Mononuclear cell (primary cell): ENCODE data around the gene ADAM10. TPM values are rescaled to one million over a fixed set of nuclear protein-coding genes. Genes with fewer than 3 reads are reported as not detected.

Experiments
- H3K27me3 ChIP-seq: 2 replicates; pipeline ENCODE4 v1.6.0; 2011; ENCODE audit warnings: low read length, control low read depth; ENCODE audit not compliant: insufficient read depth
- H3K4me1 ChIP-seq: 2 replicates; pipeline ENCODE4 v1.5.1; 2011; ENCODE audit warnings: mild to moderate bottlenecking, low read length, control low read depth; ENCODE audit not compliant: insufficient read depth
- H3K4me3 ChIP-seq: 2 replicates; pipeline ENCODE4 v1.5.1; 2011; ENCODE audit warnings: mild to moderate bottlenecking, low read length, moderate library complexity
- H3K9me3 ChIP-seq: 2 replicates; pipeline ENCODE4 v1.5.1; 2011; ENCODE audit warnings: low read depth, mild to moderate bottlenecking, control low read depth, low read length
- total RNA-seq: library from RNA; depleted of rRNA; stranded (reverse); fragments of >200 nt; gene quantifications from one replicate; pipeline ENCODE4 v1.2.3, GENCODE V29; 2012

ADAM10 gene
- total RNA-seq, 1 donor: 97.6 TPM

GRCh38 chr15:58684036-58684710 lies 65.3 kb downstream of the ADAM10 start:
- Histone ChIP-seq H3K4me3 (no peak overlapping the region), H3K9me3 (no peaks in the 10 kb centered on the region), H3K27me3 (no peaks in the 10 kb centered on the region), H3K4me1 (peaks cover 2% of the 10 kb centered on the region)

- no peaks in the 10 kb centered on the region for H3K9me3 ChIP-seq
- no peaks in the 10 kb centered on the region for H3K4me1 ChIP-seq
- no peak overlapping the region for H3K4me3 ChIP-seq
- H3K27me3 ChIP-seq: no peaks in the 10 kb centered on the region
Observed at GRCh38 chr15:58682234-58682633, 67.3 kb downstream of the ADAM10 start.

GRCh38 chr15:58678683-58679082 lies 70.8 kb downstream of the ADAM10 start:
- no peaks in the 10 kb centered on the region for H3K4me1 ChIP-seq
- H3K4me3 ChIP-seq: no peak overlapping the region
- H3K9me3 ChIP-seq: no peaks in the 10 kb centered on the region
- no peaks in the 10 kb centered on the region for H3K27me3 ChIP-seq

GRCh38 chr15:58677426-58677825 lies 72.1 kb downstream of the ADAM10 start:
- H3K27me3 ChIP-seq: no peaks in the 10 kb centered on the region
- H3K4me3 ChIP-seq: no peak overlapping the region
- no peaks in the 10 kb centered on the region for H3K4me1 ChIP-seq
- no peaks in the 10 kb centered on the region for H3K9me3 ChIP-seq

- H3K27me3 ChIP-seq: no peaks in the 10 kb centered on the region
- no peak overlapping the region for H3K4me3 ChIP-seq
- no peaks in the 10 kb centered on the region for H3K9me3 ChIP-seq
- no peaks in the 10 kb centered on the region for H3K4me1 ChIP-seq
Observed at GRCh38 chr15:58676766-58677165, 72.7 kb downstream of the ADAM10 start.

GRCh38 chr15:58671186-58671585 lies 78.3 kb downstream of the ADAM10 start:
- H3K4me3 ChIP-seq: no peak overlapping the region
- H3K9me3 ChIP-seq: no peaks in the 10 kb centered on the region

GRCh38 chr15:58669108-58669507 lies 80.4 kb downstream of the ADAM10 start:
- Histone ChIP-seq H3K9me3 (no peaks in the 10 kb centered on the region), H3K4me3 (no peak overlapping the region), H3K4me1 (no peaks in the 10 kb centered on the region), H3K27me3 (no peaks in the 10 kb centered on the region)

More at GRCh38 chr15:58671186-58671585, 78.3 kb downstream of the ADAM10 start:
- Histone ChIP-seq H3K27me3 (no peaks in the 10 kb centered on the region), H3K4me1 (no peaks in the 10 kb centered on the region)

- no peaks in the 10 kb centered on the region for H3K27me3 ChIP-seq
- H3K9me3 ChIP-seq: no peaks in the 10 kb centered on the region
- no peak overlapping the region for H3K4me3 ChIP-seq
- H3K4me1 ChIP-seq: no peaks in the 10 kb centered on the region
Observed at GRCh38 chr15:58666957-58667356, 82.5 kb downstream of the ADAM10 start.

- Histone ChIP-seq H3K27me3 (no peaks in the 10 kb centered on the region), H3K9me3 (no peaks in the 10 kb centered on the region), H3K4me3 (no peak overlapping the region), H3K4me1 (no peaks in the 10 kb centered on the region)
Observed at GRCh38 chr15:58665672-58666071, 83.8 kb downstream of the ADAM10 start.

- no peak overlapping the region for H3K4me3 ChIP-seq
- H3K9me3 ChIP-seq: no peaks in the 10 kb centered on the region
- no peaks in the 10 kb centered on the region for H3K27me3 ChIP-seq
- H3K4me1 ChIP-seq: no peaks in the 10 kb centered on the region
Observed at GRCh38 chr15:58650102-58650501, 99.4 kb downstream of the ADAM10 start.

GRCh38 chr15:58649175-58649574 lies 100.3 kb downstream of the ADAM10 start:
- Histone ChIP-seq H3K27me3 (no peaks in the 10 kb centered on the region), H3K4me1 (no peaks in the 10 kb centered on the region), H3K4me3 (no peak overlapping the region), H3K9me3 (no peaks in the 10 kb centered on the region)

GRCh38 chr15:58643996-58644395 lies 105.5 kb downstream of the ADAM10 start:
- Histone ChIP-seq H3K9me3 (no peaks in the 10 kb centered on the region), H3K27me3 (no peaks in the 10 kb centered on the region)

GRCh38 chr15:58641660-58642059 lies 107.8 kb downstream of the ADAM10 start:
- H3K4me1 ChIP-seq: no peaks in the 10 kb centered on the region
- H3K27me3 ChIP-seq: no peaks in the 10 kb centered on the region
- H3K9me3 ChIP-seq: no peaks in the 10 kb centered on the region
- no peak overlapping the region for H3K4me3 ChIP-seq

More at GRCh38 chr15:58643996-58644395, 105.5 kb downstream of the ADAM10 start:
- Histone ChIP-seq H3K4me3 (no peak overlapping the region), H3K4me1 (no peaks in the 10 kb centered on the region)

- Histone ChIP-seq H3K9me3 (no peaks in the 10 kb centered on the region), H3K4me3 (no peak overlapping the region), H3K27me3 (no peaks in the 10 kb centered on the region), H3K4me1 (no peaks in the 10 kb centered on the region)
Observed at GRCh38 chr15:58639992-58640391, 109.5 kb downstream of the ADAM10 start.

GRCh38 chr15:58639002-58639756 lies 110.3 kb downstream of the ADAM10 start:
- H3K4me1 ChIP-seq: no peaks in the 10 kb centered on the region
- no peak overlapping the region for H3K4me3 ChIP-seq

GRCh38 chr15:58632789-58633188 lies 116.7 kb downstream of the ADAM10 start:
- Histone ChIP-seq H3K4me3 (no peak overlapping the region), H3K4me1 (peaks cover 5% of the 10 kb centered on the region), H3K27me3 (no peaks in the 10 kb centered on the region), H3K9me3 (no peaks in the 10 kb centered on the region)

More at GRCh38 chr15:58639002-58639756, 110.3 kb downstream of the ADAM10 start:
- Histone ChIP-seq H3K27me3 (no peaks in the 10 kb centered on the region), H3K9me3 (no peaks in the 10 kb centered on the region)
